Kidney epithelial cell (primary cell): ENCODE data around the gene CLASRP. TPM values are rescaled to one million over a fixed set of nuclear protein-coding genes. Genes with fewer than 3 reads are reported as not detected.

Experiments used
- DNase-seq: peaks from one replicate; pipeline ENCODE4 v3.0.0-alpha.2; 2010; ENCODE audit warnings: low read depth
- H3K27me3 ChIP-seq: 2 replicates; pipeline ENCODE4 v1.6.0; 2011; ENCODE audit warnings: low read length; ENCODE audit not compliant: control insufficient read depth, insufficient read depth
- H3K36me3 ChIP-seq: 2 replicates; pipeline ENCODE4 v1.5.1; 2011; ENCODE audit warnings: low read length; ENCODE audit not compliant: control insufficient read depth, insufficient read depth
- H3K4me3 ChIP-seq: 2 replicates; pipeline ENCODE4 v1.5.1; 2011; ENCODE audit warnings: low read depth, mild to moderate bottlenecking, control low read depth, low read length
- total RNA-seq: library from RNA; depleted of rRNA; stranded (reverse); fragments of >200 nt; gene quantifications from 2 replicates; pipeline ENCODE4 v1.2.3, GENCODE V29; 2015
- TF ChIP-seq, protein P1 (sequence below): IDR thresholded peaks from 2 replicates; pipeline ENCODE4 v1.5.1; 2011; ENCODE audit warnings: mild to moderate bottlenecking, moderate library complexity, low read length, control low read depth, inconsistent platforms; ENCODE audit not compliant: insufficient read depth, poor library complexity, severe bottlenecking

Gene CLASRP
- total RNA-seq, 1 donor from 2014 or later, result 65.7 TPM

DNA sequence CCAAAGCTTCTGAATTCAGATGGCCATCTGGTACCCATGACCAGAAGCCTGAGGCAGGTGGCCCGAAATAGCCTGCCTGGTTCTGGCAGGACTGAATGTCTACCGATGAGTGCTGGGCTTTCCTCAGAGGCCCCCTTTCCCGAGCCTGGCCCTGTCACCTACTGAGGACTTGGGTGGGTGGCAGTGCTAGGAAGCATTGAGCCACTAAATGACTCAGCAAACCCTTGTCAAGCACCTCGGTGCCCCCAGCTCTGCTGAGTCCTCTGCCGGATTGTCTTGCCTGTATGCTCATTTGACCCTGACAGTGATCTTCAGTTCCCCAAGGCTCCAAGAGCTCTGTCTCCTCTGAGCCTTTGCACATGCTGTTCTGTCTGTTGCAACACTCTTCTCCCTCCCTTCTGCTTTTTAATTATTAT lies 72.0 kb downstream of the CLASRP start:
- no peak for DNase-seq
- H3K27me3 ChIP-seq, result no peaks in the 10 kb centered on the region

DNA sequence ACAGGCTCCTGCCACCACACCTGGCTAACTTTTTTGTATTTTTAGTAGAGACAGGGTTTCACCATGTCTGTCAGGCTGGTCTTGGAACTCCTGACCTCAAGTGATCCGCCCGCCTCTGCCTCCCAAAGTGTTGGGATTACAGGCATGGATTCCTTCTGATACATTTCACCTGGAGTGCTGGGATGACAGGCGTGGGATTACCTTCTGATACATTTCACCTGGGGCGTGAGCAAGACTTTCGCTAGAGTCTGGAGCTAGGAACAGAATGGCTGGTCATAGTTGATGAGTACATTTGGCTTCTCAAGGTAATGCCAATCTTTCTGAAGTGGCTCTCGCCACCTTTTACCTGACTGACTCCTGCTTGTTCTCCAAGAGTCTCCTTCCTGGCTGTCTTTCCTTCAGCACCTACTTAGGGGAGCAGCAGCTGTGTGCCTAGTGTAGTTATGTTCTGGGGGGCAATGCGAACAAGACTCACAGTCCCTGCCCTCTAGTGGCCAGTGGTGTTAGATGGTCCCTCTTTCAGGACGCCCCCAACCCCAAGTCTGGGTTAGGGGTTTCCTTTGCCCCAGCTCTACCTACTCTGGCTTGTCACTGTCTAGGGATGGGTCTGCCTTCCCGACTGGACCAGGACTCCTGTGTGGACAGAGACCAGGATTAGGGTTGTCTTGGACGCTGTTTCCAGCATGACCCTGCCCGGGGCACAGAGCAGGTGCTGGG lies 73.4 kb downstream of the CLASRP start:
- DNase-seq, result no peak

More for the DNA sequence above, 72.0 kb downstream of the CLASRP start:
- H3K36me3 ChIP-seq, result no peaks in the 10 kb centered on the region
- no peak overlapping the region for H3K4me3 ChIP-seq
- TF ChIP-seq, protein P1, sequence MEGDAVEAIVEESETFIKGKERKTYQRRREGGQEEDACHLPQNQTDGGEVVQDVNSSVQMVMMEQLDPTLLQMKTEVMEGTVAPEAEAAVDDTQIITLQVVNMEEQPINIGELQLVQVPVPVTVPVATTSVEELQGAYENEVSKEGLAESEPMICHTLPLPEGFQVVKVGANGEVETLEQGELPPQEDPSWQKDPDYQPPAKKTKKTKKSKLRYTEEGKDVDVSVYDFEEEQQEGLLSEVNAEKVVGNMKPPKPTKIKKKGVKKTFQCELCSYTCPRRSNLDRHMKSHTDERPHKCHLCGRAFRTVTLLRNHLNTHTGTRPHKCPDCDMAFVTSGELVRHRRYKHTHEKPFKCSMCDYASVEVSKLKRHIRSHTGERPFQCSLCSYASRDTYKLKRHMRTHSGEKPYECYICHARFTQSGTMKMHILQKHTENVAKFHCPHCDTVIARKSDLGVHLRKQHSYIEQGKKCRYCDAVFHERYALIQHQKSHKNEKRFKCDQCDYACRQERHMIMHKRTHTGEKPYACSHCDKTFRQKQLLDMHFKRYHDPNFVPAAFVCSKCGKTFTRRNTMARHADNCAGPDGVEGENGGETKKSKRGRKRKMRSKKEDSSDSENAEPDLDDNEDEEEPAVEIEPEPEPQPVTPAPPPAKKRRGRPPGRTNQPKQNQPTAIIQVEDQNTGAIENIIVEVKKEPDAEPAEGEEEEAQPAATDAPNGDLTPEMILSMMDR, result no peak

DNA sequence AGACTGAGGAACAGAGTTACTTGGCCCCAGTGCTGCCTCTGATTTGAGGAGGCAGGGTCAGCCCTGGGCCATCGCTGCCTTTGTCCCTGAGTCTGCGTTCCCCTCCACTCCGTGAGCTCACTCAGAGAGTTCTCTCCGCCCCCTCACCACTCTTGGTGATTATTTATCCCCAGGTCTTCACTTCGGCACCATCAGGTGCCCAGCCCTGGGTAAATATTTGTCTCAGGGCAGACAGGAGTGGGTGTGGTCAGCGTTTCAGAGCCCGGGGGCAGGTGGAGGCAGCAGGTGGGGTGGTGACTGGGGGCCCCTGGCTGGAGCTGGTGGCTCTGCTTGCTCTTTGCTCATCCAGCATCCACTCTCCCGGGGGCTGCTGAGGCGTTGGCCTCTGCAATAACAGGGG lies 74.8 kb downstream of the CLASRP start:
- no peak for DNase-seq
- TF ChIP-seq, protein P1, result no peak
- no peak overlapping the region for H3K4me3 ChIP-seq
- no peaks in the 10 kb centered on the region for H3K27me3 ChIP-seq
- H3K36me3 ChIP-seq, result no peaks in the 10 kb centered on the region

More for the DNA sequence above, 73.4 kb downstream of the CLASRP start:
- Histone ChIP-seq H3K27me3 (no peaks in the 10 kb centered on the region), H3K36me3 (no peaks in the 10 kb centered on the region), H3K4me3 (no peak overlapping the region)
- TF ChIP-seq, protein P1, result no peak

DNA sequence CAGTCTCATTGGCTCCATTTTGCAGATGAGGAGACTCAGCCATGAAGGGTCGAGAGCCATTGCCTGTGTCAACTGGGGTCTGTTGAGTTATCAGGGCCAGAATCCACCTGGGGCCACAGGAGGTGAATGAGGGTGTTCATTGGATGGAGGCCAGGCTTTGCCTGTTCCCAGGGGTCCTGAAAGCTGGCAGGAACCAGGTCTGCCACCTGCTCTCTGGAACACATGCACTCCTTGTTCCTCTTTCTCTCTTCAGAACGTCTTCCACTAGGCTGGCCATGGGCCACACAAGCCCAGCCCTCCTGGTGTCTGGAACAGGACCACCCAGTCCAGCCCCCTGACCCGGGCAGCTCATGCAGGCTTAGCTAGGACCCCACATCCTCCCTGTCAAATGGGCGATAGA lies 75.3 kb downstream of the CLASRP start:
- Histone ChIP-seq H3K36me3 (no peaks in the 10 kb centered on the region), H3K27me3 (no peaks in the 10 kb centered on the region), H3K4me3 (no peak overlapping the region)
- TF ChIP-seq, protein P1, result no peak
- DNase-seq, result no peak

DNA sequence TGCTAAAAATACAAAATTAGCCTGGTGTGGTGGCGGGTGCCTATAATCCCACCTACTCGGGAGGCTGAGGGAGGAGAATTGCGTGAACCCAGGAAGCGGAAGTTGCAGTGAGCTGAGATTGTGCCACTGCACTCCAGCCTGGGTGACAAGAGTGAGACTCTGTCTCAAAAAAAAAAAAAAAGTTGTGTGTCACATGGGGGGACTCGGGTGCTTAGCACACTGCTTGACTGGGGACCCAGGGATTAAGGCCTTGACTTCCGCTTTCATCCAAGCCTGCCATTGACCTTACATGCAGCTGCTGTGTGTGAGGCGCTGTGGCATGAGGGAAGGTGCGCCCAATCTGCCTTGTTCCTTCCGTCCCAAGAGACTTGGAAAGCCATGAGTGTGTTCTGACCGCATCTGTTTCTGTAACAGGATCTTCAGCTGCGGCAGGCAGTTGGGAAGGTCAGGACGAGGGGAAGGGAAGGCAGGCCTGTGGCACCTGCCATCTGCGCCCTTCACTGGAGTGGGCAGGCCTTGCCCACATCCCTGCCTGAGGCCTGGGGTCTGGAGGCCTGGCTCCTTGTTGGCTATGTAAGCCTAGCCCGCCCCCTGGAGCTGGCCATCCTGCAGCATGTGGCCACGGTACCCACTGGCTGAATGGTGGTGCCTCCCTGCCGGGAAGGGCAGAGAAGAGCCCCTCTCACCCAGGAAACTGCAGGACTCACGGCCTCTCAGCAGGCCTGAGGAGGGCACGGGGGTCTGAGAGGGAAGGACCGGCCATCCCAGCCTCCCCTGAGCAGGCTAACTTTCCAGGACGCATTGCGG lies 77.2 kb downstream of the CLASRP start:
- Histone ChIP-seq H3K4me3 (no peak overlapping the region), H3K36me3 (no peaks in the 10 kb centered on the region), H3K27me3 (no peaks in the 10 kb centered on the region)
- no peak for DNase-seq
- TF ChIP-seq, protein P1, result no peak

DNA sequence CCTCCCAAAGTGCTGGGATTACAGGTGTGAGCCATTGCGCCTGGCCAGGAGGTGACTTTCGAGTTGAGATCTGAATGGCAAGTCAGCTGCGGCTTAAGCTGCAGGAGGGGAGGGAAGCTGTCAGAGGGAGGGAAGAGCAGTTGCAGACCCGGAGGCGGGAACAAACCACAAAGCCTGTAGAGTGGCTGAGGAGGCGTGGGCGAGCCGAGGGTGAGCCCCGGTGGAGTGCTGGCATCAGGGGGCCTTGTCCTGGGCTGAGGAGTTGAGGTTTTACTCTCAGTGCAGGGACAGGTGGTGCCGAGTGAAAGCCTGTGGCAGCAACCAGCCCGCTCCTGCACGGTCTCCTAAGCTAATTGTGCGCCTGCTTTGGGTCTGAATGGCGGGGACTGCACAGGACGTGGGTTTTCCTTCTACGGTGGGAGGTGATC lies 78.3 kb downstream of the CLASRP start:
- TF ChIP-seq, protein P1, result no peak
- no peak for DNase-seq

More for the DNA sequence above, 78.3 kb downstream of the CLASRP start:
- Histone ChIP-seq H3K4me3 (no peak overlapping the region), H3K27me3 (no peaks in the 10 kb centered on the region), H3K36me3 (no peaks in the 10 kb centered on the region)
